GM21737 (cell line): ENCODE results near the gene DPF3.

Source experiments
- ATAC-seq: cut with Tn5 transposase; IDR thresholded peaks from one replicate; pipeline ENCODE4 v1.9.1; 2021; ENCODE audit warnings: mild to moderate bottlenecking, moderate library complexity; ENCODE audit not compliant: unreplicated experiment

Gene DPF3

GRCh38 chr14:72904840-72905561, 11.1 kb upstream of the DPF3 start:
- ATAC-seq = no peak

- ATAC-seq = no peak
Measured at GRCh38 chr14:72904218-72904617, 10.3 kb upstream of the DPF3 start.

GRCh38 chr14:72903716-72904115, 9.8 kb upstream of the DPF3 start:
- ATAC-seq = no peak

- no peak for ATAC-seq
Measured at GRCh38 chr14:72902801-72903530, 9.1 kb upstream of the DPF3 start.

- ATAC-seq = no peak
Measured at GRCh38 chr14:72901361-72901760, 7.5 kb upstream of the DPF3 start.

- no peak for ATAC-seq
Measured at GRCh38 chr14:72898448-72898847, 4.5 kb upstream of the DPF3 start.

- ATAC-seq = no peak
Measured at GRCh38 chr14:72894623-72895378, 900 bp upstream of the DPF3 start.

- no peak for ATAC-seq
Measured at GRCh38 chr14:72894323-72894622, 372 bp upstream of the DPF3 start.

- no peak for ATAC-seq
Measured at GRCh38 chr14:72892879-72893635, 844 bp downstream of the DPF3 start.

GRCh38 chr14:72892103-72892878, 1.6 kb downstream of the DPF3 start:
- ATAC-seq = no peak

- no peak for ATAC-seq
Measured at GRCh38 chr14:72891666-72892102, 2.2 kb downstream of the DPF3 start.

GRCh38 chr14:72889366-72889765, 4.5 kb downstream of the DPF3 start:
- ATAC-seq = no peak

- no peak for ATAC-seq
Measured at GRCh38 chr14:72888636-72889201, 5.2 kb downstream of the DPF3 start.

GRCh38 chr14:72888192-72888591, 5.7 kb downstream of the DPF3 start:
- no peak for ATAC-seq

GRCh38 chr14:72887514-72887913, 6.4 kb downstream of the DPF3 start:
- ATAC-seq = no peak

- ATAC-seq = no peak
Measured at GRCh38 chr14:72884386-72884785, 9.5 kb downstream of the DPF3 start.

- no peak for ATAC-seq
Measured at GRCh38 chr14:72883961-72884360, 9.9 kb downstream of the DPF3 start.

- no peak for ATAC-seq
Measured at GRCh38 chr14:72883109-72883508, 10.8 kb downstream of the DPF3 start.

GRCh38 chr14:72882463-72882862, 11.4 kb downstream of the DPF3 start:
- ATAC-seq = no peak

GRCh38 chr14:72882047-72882446, 11.9 kb downstream of the DPF3 start:
- no peak for ATAC-seq
